ENCODE measurements around the gene UBE2K. TPM values are rescaled to one million over a fixed set of nuclear protein-coding genes. Genes with fewer than 3 reads are reported as not detected.
A peak's percentile ranks its signal among the peaks of the same experiment; 100 is the strongest.

Gene UBE2K
- total and polyA plus RNA-seq, 2 donors (not counting 1 experiment from before 2014, with no cell fraction given), result 19.3 to 51.0 TPM

DNA sequence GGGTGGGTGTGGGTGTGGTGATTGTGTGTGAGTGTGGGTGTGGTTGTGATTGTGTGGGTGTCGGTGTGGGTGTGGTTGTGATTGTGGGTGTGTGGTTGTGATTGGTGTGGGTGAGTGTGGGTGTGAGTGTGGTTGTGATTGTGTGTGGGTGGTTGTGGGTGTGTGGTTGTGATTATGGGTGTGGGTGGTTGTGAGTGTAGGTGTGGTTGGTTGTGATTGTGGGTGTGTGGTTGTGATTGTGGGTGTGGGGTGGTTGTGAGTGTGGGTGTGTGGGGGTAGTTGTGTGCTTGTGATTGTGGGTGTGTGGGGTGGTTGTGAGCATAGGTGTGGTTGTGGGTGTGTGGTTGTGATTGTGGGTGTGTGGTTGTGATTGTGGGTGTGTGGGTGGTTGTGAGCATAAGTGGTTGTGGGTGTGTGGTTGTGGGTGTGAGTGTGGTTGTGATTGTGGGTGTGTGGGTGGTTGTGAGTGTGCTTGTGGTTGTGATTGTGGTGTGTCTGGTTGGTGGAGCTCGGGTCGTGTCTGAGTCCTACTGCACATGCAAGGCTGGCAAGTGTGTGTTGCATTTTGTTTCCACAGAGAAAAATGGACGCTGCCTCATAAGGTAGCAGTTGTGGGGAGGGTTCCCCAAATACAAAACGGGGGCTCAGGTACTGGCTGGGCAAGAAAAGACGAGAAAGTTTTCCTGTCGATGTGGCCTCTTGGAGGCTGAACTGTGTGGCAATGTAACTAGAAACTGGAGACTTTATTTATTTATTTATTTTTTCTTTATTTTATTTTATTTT, 116.7 kb downstream of the UBE2K start:
- Histone ChIP-seq H3K79me2 (ENCODE audit: control insufficient read depth, insufficient read depth, low read length) (no peaks in the 10 kb centered on the region), H3K27ac (ENCODE audit: low read length in 2 of 2) (peak overlapping the region in 1 of 2 donors; percentile 41), H3K4me3 (ENCODE audit: control extremely low read depth in 1 of 5, extremely low read depth in 1 of 5, insufficient read depth in 1 of 5, low read depth in 2 of 5, low read length in 4 of 5) (no peak overlapping the region), H4K20me1 (ENCODE audit: control insufficient read depth, insufficient read depth, low read length, poor library complexity, severe bottlenecking) (no peaks in the 10 kb centered on the region), H3K9me3 (ENCODE audit: control extremely low read depth in 1 of 3, control insufficient read depth in 2 of 3, insufficient read depth in 1 of 3, low read length in 2 of 3) (peaks cover 0 to 3% (median 0%) of the 10 kb centered on the region in 3 donors), H2AFZ (ENCODE audit: insufficient read depth, low read depth, low read length, poor library complexity, severe bottlenecking) (no peak overlapping the region), H3K27me3 (replicated peaks in 1 of 4; ENCODE audit: control extremely low read depth in 1 of 4, control insufficient read depth in 3 of 4, insufficient read depth in 4 of 4, low read length in 3 of 4) (no peaks in the 10 kb centered on the region), H3K4me2 (replicated peaks; ENCODE audit: low read depth, low read length, poor library complexity, severe bottlenecking) (no peak overlapping the region), H3K9ac (ENCODE audit: low read length) (no peak overlapping the region), H3K36me3 (replicated peaks in 1 of 2; ENCODE audit: control extremely low read depth in 1 of 2, control insufficient read depth in 1 of 2, extremely low read depth in 1 of 2, insufficient read depth in 2 of 2, low read length in 1 of 2) (no peaks in the 10 kb centered on the region), H3K4me1 (ENCODE audit: control insufficient read depth in 2 of 2, insufficient read depth in 2 of 2, low read length in 2 of 2) (no peaks in the 10 kb centered on the region)
- Mint-ChIP-seq H3K9me3 (ENCODE audit: insufficient read depth) (no peaks in the 10 kb centered on the region), H3K27ac (peak overlapping the region; percentile 61), H3K27me3 (no peaks in the 10 kb centered on the region), H3K4me1 (no peaks in the 10 kb centered on the region), H3K4me3 (no peak overlapping the region)
- ATAC-seq (ENCODE audit: low read depth) (no peak), DNase-seq (peak; percentile 32)
- POLR2A ChIA-PET, result interaction anchor here (0.7 kb wide), 2 partner anchors 79 to 83 kb away, joined by 3 read pairs; no protein-coding TSS in a partner anchor
- 94% methylated on average over 5 of the region's 7 CpGs for WGBS (ENCODE audit: insufficient coverage)
- intact Hi-C loops (cut with micrococcal nuclease), result no loop called here
- TF ChIP-seq CTCF (IDR thresholded peaks at IDR 0.05) (no peak), EZH2 (IDR thresholded peaks at IDR 0.05; ENCODE audit: borderline replicate concordance, insufficient read depth, low read depth, low read length, poor library complexity, severe bottlenecking) (no peak)
- CTCF ChIA-PET, result no interaction called here

- Histone ChIP-seq H3K4me3 (ENCODE audit: control extremely low read depth in 1 of 5, extremely low read depth in 1 of 5, insufficient read depth in 1 of 5, low read depth in 2 of 5, low read length in 4 of 5) (no peak overlapping the region), H2AFZ (ENCODE audit: insufficient read depth, low read depth, low read length, poor library complexity, severe bottlenecking) (no peak overlapping the region), H4K20me1 (ENCODE audit: control insufficient read depth, insufficient read depth, low read length, poor library complexity, severe bottlenecking) (no peaks in the 10 kb centered on the region), H3K79me2 (ENCODE audit: control insufficient read depth, insufficient read depth, low read length) (no peaks in the 10 kb centered on the region), H3K4me1 (ENCODE audit: control insufficient read depth in 2 of 2, insufficient read depth in 2 of 2, low read length in 2 of 2) (no peaks in the 10 kb centered on the region), H3K4me2 (replicated peaks; ENCODE audit: low read depth, low read length, poor library complexity, severe bottlenecking) (no peak overlapping the region), H3K27ac (ENCODE audit: low read length in 2 of 2) (no peak overlapping the region), H3K36me3 (replicated peaks in 1 of 2; ENCODE audit: control extremely low read depth in 1 of 2, control insufficient read depth in 1 of 2, extremely low read depth in 1 of 2, insufficient read depth in 2 of 2, low read length in 1 of 2) (peaks cover 1 to 2% of the 10 kb centered on the region in 2 experiments), H3K27me3 (replicated peaks in 1 of 4; ENCODE audit: control extremely low read depth in 1 of 4, control insufficient read depth in 3 of 4, insufficient read depth in 4 of 4, low read length in 3 of 4) (no peaks in the 10 kb centered on the region), H3K9me3 (ENCODE audit: control extremely low read depth in 1 of 3, control insufficient read depth in 2 of 3, insufficient read depth in 1 of 3, low read length in 2 of 3) (no peaks in the 10 kb centered on the region), H3K9ac (ENCODE audit: low read length) (no peak overlapping the region)
- Mint-ChIP-seq H3K27ac (no peak overlapping the region), H3K4me1 (no peaks in the 10 kb centered on the region), H3K27me3 (no peaks in the 10 kb centered on the region), H3K4me3 (no peak overlapping the region), H3K9me3 (ENCODE audit: insufficient read depth) (no peaks in the 10 kb centered on the region)
- ChIA-PET POLR2A (no interaction called here), CTCF (no interaction called here)
- WGBS (ENCODE audit: insufficient coverage), result 99% methylated on average over 5 of the region's 5 CpGs
- intact Hi-C loops (cut with micrococcal nuclease), result no loop called here
- ATAC-seq (ENCODE audit: low read depth), result no peak
- TF ChIP-seq CTCF (IDR thresholded peaks at IDR 0.05) (no peak), EZH2 (IDR thresholded peaks at IDR 0.05; ENCODE audit: borderline replicate concordance, insufficient read depth, low read depth, low read length, poor library complexity, severe bottlenecking) (no peak)
- no peak for DNase-seq
Measured at GRCh38 chr4:39818646-39819045, 120.7 kb downstream of the UBE2K start.
